ENCODE measurements around the gene TPP1.

- no peak for TF ChIP-seq POLR2A (IDR thresholded peaks at IDR 0.05)
- no peak for TF ChIP-seq CTCF (IDR thresholded peaks at IDR 0.05)
These were observed 1.4 kb upstream of the TPP1 start for GRCh38 chr11:6620636-6621035.
